Activated T-cell treated with anti-CD3 and anti-CD28 coated beads, Interleukin-2, amount 50 U/mL, for 4 hours (primary cell): Measurements from ENCODE around the gene CACNA1D. TPM values are rescaled to one million over a fixed set of nuclear protein-coding genes. Genes with fewer than 3 reads are reported as not detected.

Source experiments
- ATAC-seq, 2 donors: fragments of 200-7000 bp; cut with Tn5 transposase; one replicate each; pipeline ENCODE4 v1.10.0; 2021
- DNase-seq: peaks from one replicate; pipeline ENCODE4 v3.0.0-alpha.2; 2020
- H3K27me3 Mint-ChIP-seq: one replicate; pipeline ENCODE4 v1.8.0; 2021; ENCODE audit warnings: low read depth, mixed read lengths
- H3K36me3 Mint-ChIP-seq: one replicate; pipeline ENCODE4 v1.8.0; 2022; ENCODE audit warnings: mixed read lengths; ENCODE audit not compliant: insufficient read depth
- H3K4me1 Mint-ChIP-seq: one replicate; pipeline ENCODE4 v1.8.0; 2021; ENCODE audit warnings: low read depth, mixed read lengths
- H3K4me3 Mint-ChIP-seq: one replicate; pipeline ENCODE4 v1.8.0; 2021; ENCODE audit warnings: mild to moderate bottlenecking, moderate library complexity, mixed read lengths
- H3K9me3 Mint-ChIP-seq: one replicate; pipeline ENCODE4 v1.8.0; 2021; ENCODE audit warnings: mixed read lengths
- total RNA-seq, 3 donors: library from RNA; stranded (reverse); gene quantifications; one replicate each; pipeline ENCODE4 v1.2.1, GENCODE V29; 2021

The CACNA1D gene
- total RNA-seq, 3 donors from 2014 or later: 0.18 to 0.52 (median 0.51) TPM

DNA sequence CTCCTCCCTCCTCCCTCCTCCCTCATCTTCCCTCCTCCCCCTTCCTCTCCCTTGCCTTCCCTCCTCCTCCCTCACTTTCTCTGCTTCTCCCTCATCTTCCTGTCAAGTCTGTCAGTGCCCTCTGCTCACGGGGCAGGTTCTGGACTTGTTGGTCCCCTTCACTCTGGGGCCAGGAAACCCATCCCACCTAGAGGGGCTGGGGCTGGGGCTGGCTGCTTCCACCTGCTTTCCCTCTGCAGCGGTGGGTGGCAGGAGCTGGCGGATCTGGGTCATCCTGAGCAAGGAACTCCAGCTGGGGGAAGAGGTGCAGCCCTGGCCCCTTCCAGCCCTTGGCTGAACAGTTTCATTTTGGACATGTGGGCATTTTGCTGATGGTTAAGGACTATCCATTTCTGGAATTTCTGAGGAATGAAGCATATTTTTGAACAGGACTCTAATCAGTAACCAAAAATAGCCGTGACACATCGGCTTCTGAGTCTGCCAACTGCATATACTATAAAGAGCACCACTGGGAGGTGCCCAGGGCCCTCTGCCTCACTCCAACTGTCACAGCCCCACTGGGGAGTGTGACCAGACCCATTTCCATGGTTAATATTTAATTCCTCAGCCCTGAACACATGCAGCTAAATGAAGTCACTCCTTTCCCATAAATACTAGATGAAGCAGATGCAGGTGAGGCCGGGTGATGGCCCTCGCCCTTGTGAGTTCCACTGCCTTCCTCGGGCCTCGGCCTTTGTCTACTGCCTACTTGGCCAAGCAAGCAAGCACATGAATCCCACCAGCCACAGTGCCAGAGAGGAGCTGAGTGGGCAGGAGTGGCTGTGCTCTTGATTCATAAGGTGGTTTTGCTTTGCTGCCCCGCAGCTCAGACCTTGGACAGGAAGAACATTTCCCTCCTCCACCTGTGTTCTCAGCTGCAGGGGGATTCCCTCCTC lies 312.0 kb downstream of the CACNA1D start:
- Mint-ChIP-seq H3K9me3 (no peaks in the 10 kb centered on the region), H3K27me3 (peaks cover 3% of the 10 kb centered on the region), H3K4me1 (no peaks in the 10 kb centered on the region), H3K4me3 (no peak overlapping the region), H3K36me3 (no peaks in the 10 kb centered on the region)
- ATAC-seq: no peak
- no peak for DNase-seq

DNA sequence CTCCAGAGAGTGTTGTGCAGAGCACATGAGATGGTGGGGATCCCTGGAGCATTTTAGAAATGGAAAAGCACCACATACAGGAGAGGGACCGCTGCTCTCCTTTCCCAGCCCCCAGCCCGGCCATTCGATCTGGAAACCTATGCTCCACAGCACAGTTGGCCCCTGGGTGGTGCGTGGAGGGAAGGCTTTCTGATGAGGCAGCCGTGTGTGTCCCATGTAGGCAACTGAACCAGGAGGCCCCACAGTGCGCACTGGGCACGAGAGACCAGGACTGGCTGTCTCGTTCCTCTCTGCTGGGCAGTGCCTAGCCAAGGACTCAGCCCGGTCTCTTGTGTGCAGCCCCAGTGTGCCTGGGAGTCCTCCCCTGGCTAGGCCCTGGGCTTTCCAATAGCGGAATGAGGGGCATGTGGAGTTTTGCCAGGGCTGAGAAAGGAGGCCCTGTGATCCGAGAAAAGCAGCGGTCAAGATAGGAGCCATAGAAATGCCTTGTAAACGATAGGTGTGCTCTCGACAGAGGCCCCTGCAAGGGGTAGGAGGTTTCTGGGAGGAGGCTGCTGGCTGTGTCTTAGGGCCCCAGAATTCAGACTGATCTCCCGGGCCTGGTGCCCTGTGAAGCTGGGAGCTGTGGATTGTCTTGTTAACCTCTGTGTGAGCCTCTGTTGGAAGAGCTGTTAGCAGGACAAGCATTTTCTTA lies 312.9 kb downstream of the CACNA1D start:
- Mint-ChIP-seq H3K4me3 (no peak overlapping the region), H3K36me3 (no peaks in the 10 kb centered on the region), H3K9me3 (no peaks in the 10 kb centered on the region), H3K27me3 (peaks cover 3% of the 10 kb centered on the region), H3K4me1 (no peaks in the 10 kb centered on the region)
- ATAC-seq (no peak), DNase-seq (no peak)

GRCh38 chr3:53808496-53808895 lies 314.1 kb downstream of the CACNA1D start:
- Mint-ChIP-seq H3K4me3 (no peak overlapping the region), H3K9me3 (no peaks in the 10 kb centered on the region), H3K4me1 (no peaks in the 10 kb centered on the region), H3K36me3 (no peaks in the 10 kb centered on the region), H3K27me3 (peaks cover 3% of the 10 kb centered on the region)
- DNase-seq (no peak), ATAC-seq (no peak)

DNA sequence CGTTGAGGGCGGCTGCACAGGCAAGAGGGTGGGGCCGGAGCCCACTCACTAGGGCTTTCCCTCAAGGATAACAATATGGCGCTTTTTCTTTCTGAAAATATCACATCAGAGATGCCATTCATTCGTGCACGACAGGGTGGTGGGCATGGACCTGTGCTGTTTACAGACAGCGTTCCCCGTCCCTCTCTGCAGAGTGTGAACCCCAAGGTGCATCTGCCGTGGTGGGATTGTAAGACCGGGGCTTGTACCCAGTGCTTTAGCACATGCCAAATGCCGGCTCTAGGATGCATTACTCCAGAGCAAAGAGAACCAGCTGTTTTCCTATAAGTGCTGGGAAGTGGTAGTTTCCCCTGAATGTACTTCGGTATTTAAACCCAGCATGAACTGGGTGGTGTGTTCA lies 314.9 kb downstream of the CACNA1D start:
- H3K4me3 Mint-ChIP-seq: no peak overlapping the region
- no peaks in the 10 kb centered on the region for H3K36me3 Mint-ChIP-seq

DNA sequence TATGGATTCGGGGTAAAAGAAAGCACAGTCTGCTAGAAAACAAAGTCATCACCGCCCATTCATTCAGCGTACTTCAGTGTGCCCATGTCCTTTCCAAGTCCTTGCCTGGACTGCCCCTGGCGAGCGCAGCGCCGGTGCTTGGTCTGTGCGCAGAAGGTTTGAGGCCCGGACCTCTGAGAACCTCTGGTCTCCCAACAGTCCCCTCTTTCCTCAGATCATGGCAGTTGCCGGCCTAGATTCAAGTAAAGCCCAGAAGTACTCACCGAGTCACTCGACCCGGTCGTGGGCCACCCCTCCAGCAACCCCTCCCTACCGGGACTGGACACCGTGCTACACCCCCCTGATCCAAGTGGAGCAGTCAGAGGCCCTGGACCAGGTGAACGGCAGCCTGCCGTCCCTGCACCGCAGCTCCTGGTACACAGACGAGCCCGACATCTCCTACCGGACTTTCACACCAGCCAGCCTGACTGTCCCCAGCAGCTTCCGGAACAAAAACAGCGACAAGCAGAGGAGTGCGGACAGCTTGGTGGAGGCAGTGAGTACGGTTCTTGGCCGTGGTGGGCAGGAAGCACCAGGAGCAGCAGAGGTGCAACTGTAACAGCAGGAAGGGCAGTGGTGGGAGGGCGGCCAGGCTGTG lies 315.5 kb downstream of the CACNA1D start:
- H3K27me3 Mint-ChIP-seq: peaks cover 3% of the 10 kb centered on the region
- ATAC-seq (no peak), DNase-seq (no peak)
- no peaks in the 10 kb centered on the region for H3K9me3 Mint-ChIP-seq
- no peaks in the 10 kb centered on the region for H3K36me3 Mint-ChIP-seq
- H3K4me3 Mint-ChIP-seq: no peak overlapping the region
- no peaks in the 10 kb centered on the region for H3K4me1 Mint-ChIP-seq

More for the DNA sequence above, 314.9 kb downstream of the CACNA1D start:
- H3K27me3 Mint-ChIP-seq: peaks cover 3% of the 10 kb centered on the region
- DNase-seq: no peak
- H3K9me3 Mint-ChIP-seq: no peaks in the 10 kb centered on the region
- H3K4me1 Mint-ChIP-seq: no peaks in the 10 kb centered on the region
- ATAC-seq: no peak

DNA sequence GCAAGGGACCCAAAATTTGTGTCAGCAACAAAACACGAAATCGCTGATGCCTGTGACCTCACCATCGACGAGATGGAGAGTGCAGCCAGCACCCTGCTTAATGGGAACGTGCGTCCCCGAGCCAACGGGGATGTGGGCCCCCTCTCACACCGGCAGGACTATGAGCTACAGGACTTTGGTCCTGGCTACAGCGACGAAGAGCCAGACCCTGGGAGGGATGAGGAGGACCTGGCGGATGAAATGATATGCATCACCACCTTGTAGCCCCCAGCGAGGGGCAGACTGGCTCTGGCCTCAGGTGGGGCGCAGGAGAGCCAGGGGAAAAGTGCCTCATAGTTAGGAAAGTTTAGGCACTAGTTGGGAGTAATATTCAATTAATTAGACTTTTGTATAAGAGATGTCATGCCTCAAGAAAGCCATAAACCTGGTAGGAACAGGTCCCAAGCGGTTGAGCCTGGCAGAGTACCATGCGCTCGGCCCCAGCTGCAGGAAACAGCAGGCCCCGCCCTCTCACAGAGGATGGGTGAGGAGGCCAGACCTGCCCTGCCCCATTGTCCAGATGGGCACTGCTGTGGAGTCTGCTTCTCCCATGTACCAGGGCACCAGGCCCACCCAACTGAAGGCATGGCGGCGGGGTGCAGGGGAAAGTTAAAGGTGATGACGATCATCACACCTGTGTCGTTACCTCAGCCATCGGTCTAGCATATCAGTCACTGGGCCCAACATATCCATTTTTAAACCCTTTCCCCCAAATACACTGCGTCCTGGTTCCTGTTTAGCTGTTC lies 316.9 kb downstream of the CACNA1D start:
- ATAC-seq: no peak
- DNase-seq: no peak

DNA sequence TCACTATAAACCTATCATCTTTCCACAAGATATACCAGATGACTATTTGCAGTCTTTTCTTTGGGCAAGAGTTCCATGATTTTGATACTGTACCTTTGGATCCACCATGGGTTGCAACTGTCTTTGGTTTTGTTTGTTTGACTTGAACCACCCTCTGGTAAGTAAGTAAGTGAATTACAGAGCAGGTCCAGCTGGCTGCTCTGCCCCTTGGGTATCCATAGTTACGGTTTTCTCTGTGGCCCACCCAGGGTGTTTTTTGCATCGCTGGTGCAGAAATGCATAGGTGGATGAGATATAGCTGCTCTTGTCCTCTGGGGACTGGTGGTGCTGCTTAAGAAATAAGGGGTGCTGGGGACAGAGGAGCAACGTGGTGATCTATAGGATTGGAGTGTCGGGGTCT lies 318.0 kb downstream of the CACNA1D start:
- no peaks in the 10 kb centered on the region for H3K4me1 Mint-ChIP-seq
- H3K36me3 Mint-ChIP-seq: no peaks in the 10 kb centered on the region
- ATAC-seq (no peak), DNase-seq (no peak)
- no peaks in the 10 kb centered on the region for H3K27me3 Mint-ChIP-seq
- H3K4me3 Mint-ChIP-seq: no peak overlapping the region
- no peaks in the 10 kb centered on the region for H3K9me3 Mint-ChIP-seq

More for the DNA sequence above, 316.9 kb downstream of the CACNA1D start:
- no peaks in the 10 kb centered on the region for H3K4me1 Mint-ChIP-seq
- no peaks in the 10 kb centered on the region for H3K36me3 Mint-ChIP-seq
- H3K4me3 Mint-ChIP-seq: no peak overlapping the region
- H3K27me3 Mint-ChIP-seq: peaks cover 3% of the 10 kb centered on the region
- no peaks in the 10 kb centered on the region for H3K9me3 Mint-ChIP-seq

DNA sequence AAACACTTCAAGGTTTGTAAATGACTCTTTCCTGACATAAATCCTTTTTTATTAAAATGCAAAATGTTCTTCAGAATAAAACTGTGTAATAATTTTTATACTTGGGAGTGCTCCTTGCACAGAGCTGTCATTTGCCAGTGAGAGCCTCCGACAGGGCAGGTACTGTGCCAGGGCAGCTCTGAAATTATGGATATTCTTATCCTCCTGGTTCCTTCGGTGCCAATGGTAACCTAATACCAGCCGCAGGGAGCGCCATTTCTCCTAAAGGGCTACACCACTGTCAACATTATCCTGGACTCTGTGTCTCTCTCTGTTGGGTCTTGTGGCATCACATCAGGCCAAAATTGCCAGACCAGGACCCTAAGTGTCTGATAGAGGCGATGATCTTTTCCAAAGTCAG lies 318.8 kb downstream of the CACNA1D start:
- H3K27me3 Mint-ChIP-seq: no peaks in the 10 kb centered on the region
- H3K4me3 Mint-ChIP-seq: no peak overlapping the region
- H3K9me3 Mint-ChIP-seq: no peaks in the 10 kb centered on the region
- no peaks in the 10 kb centered on the region for H3K4me1 Mint-ChIP-seq
- no peak for ATAC-seq
- no peaks in the 10 kb centered on the region for H3K36me3 Mint-ChIP-seq
- no peak for DNase-seq

- Mint-ChIP-seq H3K27me3 (no peaks in the 10 kb centered on the region), H3K9me3 (no peaks in the 10 kb centered on the region), H3K4me1 (no peaks in the 10 kb centered on the region), H3K4me3 (no peak overlapping the region), H3K36me3 (no peaks in the 10 kb centered on the region)
- DNase-seq (no peak), ATAC-seq (no peak)
Observed at GRCh38 chr3:53813876-53814275, 319.5 kb downstream of the CACNA1D start.

DNA sequence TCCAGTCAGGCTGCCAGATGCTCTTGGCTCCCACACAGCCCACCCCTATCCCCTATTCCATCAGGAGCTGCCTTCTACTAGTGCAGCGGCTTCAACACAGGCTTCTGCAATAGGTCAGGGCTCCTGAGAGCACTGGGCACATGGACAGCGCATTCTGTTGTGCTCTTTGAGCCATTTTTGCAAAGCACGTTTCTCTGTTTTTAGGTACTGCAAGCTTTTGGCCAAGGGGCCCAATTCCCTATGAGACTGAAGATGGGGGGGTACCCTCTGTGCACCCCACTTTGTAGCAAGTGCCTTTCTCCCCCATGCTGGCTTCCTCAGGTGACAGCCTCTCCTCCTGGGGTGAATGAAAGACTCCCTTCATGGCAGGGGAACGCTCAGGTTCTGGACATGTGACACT lies 320.7 kb downstream of the CACNA1D start:
- DNase-seq (no peak), ATAC-seq (no peak)

DNA sequence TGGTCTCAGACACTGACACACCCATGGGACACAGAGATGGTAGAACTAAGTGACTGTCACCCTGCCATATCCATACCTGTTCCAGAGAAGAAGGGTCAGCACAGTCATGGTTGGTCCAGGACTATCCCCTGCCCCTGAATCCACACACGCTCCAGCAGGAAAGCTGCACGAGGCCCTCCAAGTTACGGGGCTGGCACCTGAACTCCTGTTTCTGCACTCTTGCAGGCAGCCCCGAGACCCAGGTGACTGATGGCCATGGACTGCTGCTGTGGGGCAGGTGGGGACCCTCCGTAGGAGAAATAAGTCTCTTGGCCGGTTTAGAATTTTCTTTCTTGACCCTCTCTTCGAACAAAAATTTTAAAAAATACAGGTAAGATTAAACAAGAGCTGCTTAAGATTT lies 321.2 kb downstream of the CACNA1D start:
- DNase-seq (no peak), ATAC-seq (no peak)
- Mint-ChIP-seq H3K4me1 (no peaks in the 10 kb centered on the region), H3K27me3 (no peaks in the 10 kb centered on the region), H3K36me3 (no peaks in the 10 kb centered on the region), H3K4me3 (no peak overlapping the region), H3K9me3 (no peaks in the 10 kb centered on the region)

More for the DNA sequence above, 320.7 kb downstream of the CACNA1D start:
- Mint-ChIP-seq H3K27me3 (no peaks in the 10 kb centered on the region), H3K36me3 (no peaks in the 10 kb centered on the region), H3K4me1 (no peaks in the 10 kb centered on the region), H3K4me3 (no peak overlapping the region), H3K9me3 (no peaks in the 10 kb centered on the region)

GRCh38 chr3:53816425-53816824 lies 322.0 kb downstream of the CACNA1D start:
- Mint-ChIP-seq H3K36me3 (no peaks in the 10 kb centered on the region), H3K27me3 (no peaks in the 10 kb centered on the region), H3K4me3 (no peak overlapping the region), H3K9me3 (no peaks in the 10 kb centered on the region), H3K4me1 (no peaks in the 10 kb centered on the region)
- ATAC-seq (no peak), DNase-seq (no peak)

DNA sequence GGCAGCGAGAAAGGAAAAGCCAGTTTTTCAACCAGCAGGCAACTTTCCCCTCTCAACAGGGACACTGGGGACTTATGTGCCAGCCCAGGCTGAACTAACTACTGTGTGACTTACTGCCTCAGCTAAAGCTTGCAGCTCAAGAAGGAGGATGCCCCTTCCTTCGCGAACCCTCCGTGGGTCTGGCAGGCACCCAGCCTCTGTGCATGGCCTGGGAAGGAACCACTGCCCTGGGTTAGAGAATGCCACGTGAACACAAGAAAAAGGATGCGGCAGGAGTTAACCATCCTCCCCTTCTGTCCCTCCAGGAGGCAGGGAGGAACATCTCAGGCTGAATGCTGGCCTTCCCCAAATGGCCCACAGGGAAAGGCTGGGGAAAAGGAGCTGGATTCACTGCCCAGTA lies 322.8 kb downstream of the CACNA1D start:
- H3K4me1 Mint-ChIP-seq: no peaks in the 10 kb centered on the region
- no peaks in the 10 kb centered on the region for H3K27me3 Mint-ChIP-seq
- DNase-seq: no peak
- ATAC-seq: no peak
- no peaks in the 10 kb centered on the region for H3K36me3 Mint-ChIP-seq
- H3K9me3 Mint-ChIP-seq: no peaks in the 10 kb centered on the region
- no peak overlapping the region for H3K4me3 Mint-ChIP-seq

- Mint-ChIP-seq H3K4me1 (no peaks in the 10 kb centered on the region), H3K4me3 (no peak overlapping the region), H3K36me3 (no peaks in the 10 kb centered on the region), H3K9me3 (no peaks in the 10 kb centered on the region), H3K27me3 (no peaks in the 10 kb centered on the region)
- no peak for ATAC-seq
- no peak for DNase-seq
Observed at GRCh38 chr3:53817809-53818208, 323.4 kb downstream of the CACNA1D start.
